Measurements from ENCODE around the gene NSRP1.
"Not testable (repeated sequence)": the region's sequence is repeated elsewhere in the genome, so short reads cannot be mapped to it uniquely, and the experiment has no call there.

Gene NSRP1

DNA sequence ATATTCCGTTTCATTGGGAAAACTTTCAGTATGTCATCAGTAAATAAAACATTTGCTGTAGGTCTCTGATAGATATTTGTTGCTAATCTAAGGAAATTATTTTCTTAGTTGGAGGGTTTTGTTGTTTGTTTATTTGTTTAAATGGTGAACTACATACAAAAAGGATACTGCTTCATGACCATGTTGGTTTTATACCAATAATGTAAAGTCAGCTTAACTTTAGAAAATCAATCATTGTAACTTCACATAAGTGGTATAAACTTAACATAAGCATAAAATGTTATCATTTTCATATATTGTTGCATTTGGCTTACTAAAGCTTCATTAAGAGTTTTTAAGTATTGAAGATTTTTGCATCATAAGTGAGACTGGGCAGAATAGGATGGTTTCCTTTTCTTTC lies 57.9 kb downstream of the NSRP1 start:
- no peak overlapping the region for H3K4me3 ChIP-seq (ENCODE audit: low read depth, low read length)

DNA sequence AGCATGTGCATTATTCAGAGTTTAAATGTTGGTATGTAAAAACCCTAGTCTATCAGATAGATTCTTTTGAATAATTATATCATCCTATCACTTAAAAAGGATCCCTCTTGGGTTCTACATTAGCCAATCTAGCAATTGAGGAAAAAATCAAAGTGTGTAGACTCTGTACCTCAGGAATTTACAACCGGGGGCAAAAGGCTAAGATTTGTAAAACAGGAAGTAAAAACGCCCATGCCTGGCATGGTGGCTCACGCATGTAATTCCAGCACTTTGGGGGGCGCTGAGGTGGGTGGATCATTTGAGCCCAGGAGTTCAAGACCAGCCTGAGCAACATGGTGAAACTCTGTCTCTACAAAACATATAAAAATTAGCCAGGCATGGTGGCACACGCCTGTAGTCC lies 60.2 kb downstream of the NSRP1 start:
- H3K4me3 ChIP-seq (ENCODE audit: low read depth, low read length), result no peak overlapping the region

DNA sequence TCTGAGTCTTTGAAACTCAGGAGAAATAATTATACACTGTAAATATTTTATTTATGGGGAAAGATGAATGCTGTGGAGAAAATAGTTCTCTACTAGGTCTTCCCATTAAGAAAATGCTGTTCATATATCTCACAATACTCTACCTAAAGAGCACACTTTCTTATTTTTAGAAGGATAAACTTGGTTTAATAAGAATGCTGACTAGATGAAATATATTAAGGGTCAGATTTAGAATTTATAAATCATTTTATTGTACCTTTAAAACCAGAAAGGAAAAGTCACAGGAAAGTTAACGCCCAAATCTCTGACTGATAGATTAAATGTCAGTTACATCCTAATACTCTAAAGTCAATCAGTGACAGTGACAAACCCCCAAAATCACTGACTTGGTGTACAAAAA lies 70.1 kb downstream of the NSRP1 start:
- H3K4me3 ChIP-seq (ENCODE audit: low read depth, low read length), result no peak overlapping the region

DNA sequence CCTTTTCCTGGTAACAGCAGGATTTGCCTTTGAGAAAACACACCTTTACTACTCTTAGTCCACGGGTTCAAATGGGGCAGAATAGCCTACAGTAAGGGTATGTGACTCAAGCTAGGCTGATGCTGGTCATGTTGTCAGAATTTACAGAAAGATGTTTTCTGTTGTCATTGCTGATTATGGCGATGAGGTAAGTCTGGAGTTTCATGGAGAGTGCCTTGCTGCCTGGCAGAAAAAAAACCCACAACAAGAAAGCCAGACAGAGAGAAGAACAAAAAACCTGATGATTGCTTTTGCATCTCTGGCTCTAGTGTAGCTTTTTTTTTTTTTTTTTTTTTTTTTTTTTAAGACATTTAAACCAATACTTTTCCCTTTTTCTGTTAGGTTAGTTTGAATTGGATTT lies 71.0 kb downstream of the NSRP1 start:
- H3K4me3 ChIP-seq (ENCODE audit: low read depth, low read length), result no peak overlapping the region

DNA sequence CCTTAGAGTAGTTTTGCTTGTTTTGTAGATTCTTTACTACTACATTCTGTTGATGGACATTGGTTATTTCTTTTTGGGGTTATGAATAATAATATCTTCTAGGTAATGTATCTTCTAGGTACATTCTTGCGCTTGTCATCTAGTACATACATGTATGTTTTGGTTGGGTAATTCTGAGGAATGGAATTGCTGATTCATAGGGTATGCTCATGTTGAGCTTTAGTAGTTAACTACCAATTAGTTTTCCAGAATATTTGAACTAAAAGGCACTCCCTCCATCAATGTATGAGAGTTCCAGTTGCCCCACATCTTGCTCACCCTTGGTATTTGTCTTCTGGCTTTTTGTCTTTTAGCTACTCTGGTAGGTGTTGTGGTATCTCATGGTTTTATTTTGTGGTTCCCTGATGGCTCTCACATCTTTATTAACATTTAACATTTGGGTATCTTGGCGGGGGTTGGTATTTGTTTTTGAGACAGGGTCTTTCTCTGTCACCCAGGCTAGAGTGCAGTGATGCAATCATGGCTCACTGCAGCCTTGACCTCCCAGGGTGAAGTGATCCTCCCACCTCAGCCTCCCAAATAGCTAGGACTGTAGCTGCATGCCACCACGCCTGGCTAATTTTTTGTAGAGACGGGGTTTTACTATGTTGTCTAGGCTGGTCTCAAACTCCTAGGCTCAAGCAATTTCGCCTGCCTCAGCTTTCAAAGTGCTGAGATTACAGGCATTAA lies 71.8 kb downstream of the NSRP1 start:
- no peak overlapping the region for H3K4me3 ChIP-seq (ENCODE audit: low read depth, low read length)

DNA sequence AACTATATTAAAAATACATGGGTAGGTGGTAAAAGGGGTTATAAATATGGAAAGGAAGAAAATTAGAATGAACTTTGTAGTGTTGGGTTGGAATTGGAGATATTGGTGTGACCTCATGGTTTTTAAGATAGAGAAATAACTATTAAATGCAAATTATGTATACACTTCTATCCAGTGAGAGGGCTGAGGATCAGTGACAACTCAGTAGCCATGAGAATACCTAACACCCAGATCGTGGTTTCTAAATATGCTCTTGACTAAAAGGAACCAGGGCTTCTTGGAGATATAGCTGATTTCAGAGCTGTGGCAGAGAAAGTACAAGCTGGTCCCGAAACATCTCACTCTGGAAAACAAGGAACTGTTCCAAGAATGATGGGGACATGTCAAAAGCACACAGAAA lies 74.5 kb downstream of the NSRP1 start:
- no peak overlapping the region for H3K4me3 ChIP-seq (ENCODE audit: low read depth, low read length)

DNA sequence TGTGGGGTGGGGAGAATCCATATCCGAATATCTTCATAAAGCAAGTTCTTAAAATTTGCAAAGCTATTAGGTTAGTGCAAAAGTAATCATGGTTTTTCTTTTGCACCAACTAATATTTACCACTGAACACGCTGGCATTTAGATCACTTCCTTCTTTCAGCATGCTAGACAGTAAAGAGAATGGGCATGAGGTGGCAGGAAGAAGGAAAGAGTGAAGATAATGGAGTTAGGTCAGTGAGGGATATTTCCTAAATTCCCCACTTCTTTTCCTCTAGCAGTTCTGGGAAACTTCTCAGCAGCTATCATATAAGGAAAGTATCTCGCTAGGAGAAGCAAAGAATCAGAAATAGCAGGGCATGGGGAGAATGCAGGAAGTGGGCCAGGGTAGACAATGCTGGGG lies 79.9 kb downstream of the NSRP1 start:
- H3K4me3 ChIP-seq (ENCODE audit: low read depth, low read length), result no peak overlapping the region

DNA sequence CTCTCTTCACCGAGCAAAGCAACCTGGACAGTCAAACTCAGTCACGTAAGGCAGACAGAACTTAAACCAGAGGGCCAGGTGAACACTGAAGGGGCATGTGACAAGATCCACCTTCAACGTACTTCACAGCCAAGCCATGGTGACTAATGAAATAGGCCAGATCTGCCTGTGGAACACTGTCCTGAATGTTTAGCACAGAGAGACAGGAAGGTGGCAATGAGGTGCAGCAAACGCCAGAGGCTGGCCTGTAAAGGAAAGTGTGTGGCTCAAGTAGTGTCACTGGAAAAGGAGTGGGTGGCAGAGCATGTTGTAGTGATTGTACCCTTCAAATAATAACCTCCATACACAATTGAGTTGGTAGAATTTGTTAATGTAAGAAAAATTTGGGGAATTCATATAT lies 80.8 kb downstream of the NSRP1 start:
- no peak overlapping the region for H3K4me3 ChIP-seq (ENCODE audit: low read depth, low read length)

DNA sequence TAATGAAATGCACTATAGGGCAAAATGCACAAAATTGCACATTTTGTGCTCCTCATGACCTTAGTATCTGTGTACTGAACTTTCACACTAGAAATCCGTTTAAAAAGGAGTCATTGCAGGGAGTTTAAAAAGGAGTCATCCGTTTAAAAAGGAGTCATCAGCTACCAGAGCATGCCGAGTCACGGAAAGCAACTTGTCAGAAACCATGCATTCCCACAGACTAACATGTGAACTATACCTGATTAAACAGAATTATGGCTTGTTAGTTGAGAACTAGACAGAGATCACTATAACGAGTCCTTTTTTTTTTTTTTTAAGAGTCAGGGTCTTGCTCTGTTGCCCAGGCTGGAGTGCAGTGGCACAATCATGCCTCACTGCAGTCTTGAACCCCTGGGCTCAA lies 83.0 kb downstream of the NSRP1 start:
- H3K4me3 ChIP-seq (ENCODE audit: low read depth, low read length), result no peak overlapping the region

DNA sequence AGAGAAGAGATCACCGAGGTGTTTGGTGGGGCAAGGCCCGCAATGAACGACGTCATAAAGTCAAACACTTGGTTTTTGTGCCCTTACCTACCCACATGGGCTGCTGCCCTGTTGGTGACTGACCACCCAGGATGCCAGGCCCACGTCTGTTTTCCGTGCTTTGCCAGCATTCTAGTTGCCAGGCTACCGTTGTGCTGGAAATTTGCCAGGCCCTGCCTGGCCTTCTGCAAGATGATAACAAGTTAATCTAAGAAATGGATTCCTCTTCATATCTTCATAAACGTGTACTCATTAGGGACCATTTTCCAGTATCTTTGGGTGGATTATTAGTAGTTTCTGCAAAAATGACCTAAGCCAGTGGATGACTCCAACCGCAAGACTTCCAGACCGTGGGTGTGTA lies 83.5 kb downstream of the NSRP1 start:
- no peak overlapping the region for H3K4me3 ChIP-seq (ENCODE audit: low read depth, low read length)

DNA sequence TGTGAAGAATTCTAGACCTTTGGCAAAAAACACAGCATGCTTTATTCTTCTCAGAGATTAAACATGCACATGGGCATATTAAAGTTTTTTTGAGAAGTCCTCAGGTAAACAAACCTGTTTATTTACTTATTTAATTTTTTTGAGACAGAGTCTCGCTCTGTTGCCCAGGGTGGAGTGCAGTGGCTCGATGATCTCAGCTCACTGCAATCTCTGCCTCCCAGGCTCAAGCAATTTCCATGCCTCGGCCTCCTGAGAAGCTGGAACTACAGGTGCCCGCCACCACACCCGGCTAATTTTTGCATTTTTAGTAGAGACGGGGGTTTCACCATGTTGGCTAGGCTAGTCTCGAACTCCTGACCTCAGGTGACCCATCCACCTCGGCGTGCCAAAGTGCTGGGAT lies 84.0 kb downstream of the NSRP1 start:
- not testable (repeated sequence) for H3K4me3 ChIP-seq (ENCODE audit: low read depth, low read length)

DNA sequence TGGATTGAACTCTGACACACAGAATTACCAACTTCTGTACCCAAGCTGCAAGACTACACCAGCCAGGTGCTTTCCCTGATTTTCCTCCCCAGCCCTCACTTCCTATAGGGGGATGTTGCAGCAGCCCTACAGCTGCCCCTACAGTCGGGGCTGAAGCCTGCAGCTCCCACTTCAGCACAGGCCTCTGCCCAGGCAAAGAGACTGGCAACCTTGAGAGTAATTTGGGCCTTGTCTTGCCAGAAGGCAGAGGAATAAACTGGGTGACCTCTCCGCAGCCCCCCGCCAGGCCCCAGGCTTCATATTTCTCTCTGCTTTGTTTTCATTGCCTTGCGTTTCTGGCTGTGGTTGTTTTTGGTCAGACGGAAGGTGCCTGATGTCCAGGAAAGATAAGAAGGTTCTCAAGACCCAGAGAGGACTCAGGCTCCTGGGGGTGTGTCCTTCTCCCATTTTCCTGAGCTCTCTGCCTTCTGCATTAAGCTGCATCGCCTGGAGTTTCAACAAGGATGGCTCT lies 86.9 kb downstream of the NSRP1 start:
- no peak overlapping the region for H3K4me3 ChIP-seq (ENCODE audit: low read depth, low read length)

DNA sequence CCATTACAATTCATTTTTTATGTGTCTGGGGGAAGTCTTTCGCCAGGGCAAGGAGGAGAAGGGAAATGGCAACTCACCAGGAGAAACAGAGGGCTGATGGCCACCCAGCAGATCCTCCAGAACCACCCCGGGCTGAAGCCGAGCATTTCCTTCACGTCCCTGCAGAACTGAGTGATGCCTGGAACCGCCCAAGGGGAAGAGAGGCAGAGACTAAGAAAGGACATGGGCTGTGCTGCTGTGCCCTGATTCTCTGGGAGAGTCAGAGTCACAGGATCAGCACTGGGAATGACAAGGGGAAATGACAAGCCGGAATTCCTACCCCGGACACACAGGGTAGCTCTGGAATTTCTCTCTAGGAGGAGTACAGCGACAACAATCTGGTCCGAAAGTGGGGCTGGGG lies 91.0 kb downstream of the NSRP1 start:
- H3K4me3 ChIP-seq (ENCODE audit: low read depth, low read length), result no peak overlapping the region

DNA sequence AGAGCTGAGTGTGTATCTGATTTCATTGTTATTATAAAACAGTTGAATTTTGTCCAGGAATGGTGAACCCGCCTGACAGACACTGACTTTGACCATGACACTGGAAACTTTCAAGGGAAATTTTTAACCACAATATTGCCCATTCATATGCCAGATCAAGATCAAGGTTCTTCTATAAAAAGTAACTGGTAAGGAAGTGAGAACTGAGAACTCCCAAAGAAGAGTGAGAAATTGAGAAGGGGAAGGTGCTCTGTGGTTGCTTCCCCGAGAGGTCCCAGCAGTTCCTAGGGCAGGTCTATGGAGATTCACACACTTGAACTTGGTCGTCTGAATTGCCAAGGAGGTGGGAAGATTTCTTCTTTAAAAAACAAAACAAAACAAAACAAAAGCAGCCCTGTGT lies 91.6 kb downstream of the NSRP1 start:
- H3K4me3 ChIP-seq (ENCODE audit: low read depth, low read length), result no peak overlapping the region

DNA sequence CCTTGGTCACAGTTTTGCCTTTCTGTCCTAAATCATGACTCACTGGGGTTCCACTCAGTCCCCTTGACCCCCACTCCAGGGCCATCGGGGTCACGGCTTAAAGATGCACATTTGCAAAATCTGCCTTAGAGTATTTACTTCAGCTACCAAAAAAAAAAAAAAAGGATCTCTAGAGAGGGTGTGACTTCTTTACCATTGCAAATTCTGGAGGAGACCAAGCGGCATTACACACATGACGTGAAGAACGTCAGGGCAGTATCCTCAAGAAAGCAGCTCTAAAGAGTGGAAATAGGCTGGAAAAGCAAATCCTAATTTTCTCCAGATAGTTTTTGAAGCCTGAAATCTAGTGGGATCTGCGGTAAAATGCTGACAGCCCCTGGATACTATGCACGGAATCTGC lies 93.3 kb downstream of the NSRP1 start:
- H3K4me3 ChIP-seq (ENCODE audit: low read depth, low read length), result no peak overlapping the region

DNA sequence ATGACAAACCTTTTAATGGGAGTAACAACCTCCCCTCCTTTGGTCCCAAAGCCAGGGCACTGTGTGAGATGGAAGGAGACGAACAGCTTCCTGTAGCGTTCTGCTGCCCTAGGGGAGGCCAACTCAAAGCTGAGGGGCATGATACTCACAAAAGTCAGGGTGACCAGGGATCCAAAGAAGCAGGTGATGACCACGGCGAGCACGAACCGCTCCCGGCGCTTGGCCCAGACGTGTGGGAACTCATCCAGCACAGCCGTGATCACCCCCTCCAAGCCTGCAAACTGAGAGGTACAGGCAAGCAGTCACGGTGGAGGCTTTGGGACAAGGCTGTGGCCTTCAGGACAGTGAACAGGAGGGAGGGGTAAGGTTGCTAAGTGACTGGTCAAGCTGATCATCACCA lies 93.8 kb downstream of the NSRP1 start:
- no peak overlapping the region for H3K4me3 ChIP-seq (ENCODE audit: low read depth, low read length)

DNA sequence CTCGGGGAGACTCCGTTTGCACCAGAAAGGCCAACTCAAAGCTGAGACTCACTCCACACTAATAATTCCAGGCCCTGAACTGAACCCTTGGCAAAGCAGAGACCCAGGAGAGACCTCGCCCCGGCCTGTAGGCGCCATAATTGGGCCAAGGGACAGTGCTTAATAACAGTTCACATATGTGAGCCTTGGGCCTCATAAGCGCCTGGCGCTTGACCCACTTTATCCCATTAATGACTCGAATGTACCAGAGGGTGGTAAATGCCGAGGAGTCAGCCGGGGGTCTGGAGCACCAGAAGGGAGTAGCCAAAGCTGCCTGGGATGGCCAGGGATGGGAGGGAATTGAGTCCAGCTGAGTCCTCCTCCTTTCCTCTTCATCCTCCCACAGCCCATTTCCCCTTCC lies 94.3 kb downstream of the NSRP1 start:
- no peak overlapping the region for H3K4me3 ChIP-seq (ENCODE audit: low read depth, low read length)

DNA sequence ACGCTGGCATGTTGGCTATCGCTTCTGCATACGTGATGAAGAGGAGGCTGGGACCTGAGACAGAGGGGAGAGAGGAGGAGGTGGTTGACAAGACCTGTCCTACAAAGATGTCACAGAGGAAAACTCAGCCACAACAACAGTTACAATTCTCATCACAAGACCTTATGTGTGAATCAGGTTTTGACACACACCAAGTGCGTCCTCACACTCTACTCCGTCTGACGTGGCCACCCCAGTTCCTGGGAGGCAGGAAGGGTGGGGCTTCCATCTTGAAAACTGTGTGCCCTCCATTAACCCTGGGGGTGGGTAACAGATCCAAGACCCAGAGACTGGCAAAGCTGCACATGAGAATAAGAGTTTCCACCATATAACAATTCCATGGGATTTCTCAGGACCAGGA lies 94.8 kb downstream of the NSRP1 start:
- H3K4me3 ChIP-seq (ENCODE audit: low read depth, low read length), result no peak overlapping the region

DNA sequence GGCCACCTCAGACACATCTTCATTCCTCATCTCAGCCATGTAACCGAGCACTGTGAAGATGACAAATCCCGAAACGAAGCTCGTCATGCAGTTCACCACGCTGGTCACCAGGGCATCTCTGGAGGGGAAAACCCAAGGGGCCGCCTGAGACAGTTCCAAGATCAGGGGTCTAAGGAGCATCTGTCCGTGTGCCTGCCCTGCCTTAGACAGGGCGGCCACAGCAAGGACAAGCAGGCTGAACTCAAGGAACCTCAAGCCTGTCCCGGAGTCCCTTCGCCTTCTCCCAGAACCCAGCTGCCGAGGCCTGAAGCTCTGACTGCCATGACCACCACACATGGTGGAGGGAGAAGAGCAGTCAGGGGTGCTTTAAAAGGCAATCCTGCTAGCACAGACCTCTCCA lies 96.1 kb downstream of the NSRP1 start:
- H3K4me3 ChIP-seq (ENCODE audit: low read depth, low read length), result no peak overlapping the region

DNA sequence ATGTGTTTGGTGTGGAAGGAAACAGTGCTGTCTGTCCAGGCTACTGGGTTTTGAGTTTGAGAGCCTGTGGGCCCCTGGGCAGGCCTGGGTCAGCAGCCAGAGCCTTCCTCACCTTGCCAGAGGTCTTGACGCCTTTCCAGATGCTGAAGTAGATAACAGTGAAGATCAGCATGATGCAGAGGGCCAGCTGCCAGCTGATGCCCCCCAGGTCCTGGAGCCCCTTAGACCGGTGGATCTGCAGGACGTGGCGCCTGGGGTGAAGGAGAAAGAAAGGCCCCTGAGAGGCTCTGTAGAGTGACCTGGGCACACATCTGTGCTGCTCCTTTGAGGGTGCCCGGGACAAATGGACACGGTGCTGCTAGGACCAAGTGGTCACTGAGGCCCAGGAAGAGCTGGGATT lies 100.4 kb downstream of the NSRP1 start:
- no peak overlapping the region for H3K4me3 ChIP-seq (ENCODE audit: low read depth, low read length)

DNA sequence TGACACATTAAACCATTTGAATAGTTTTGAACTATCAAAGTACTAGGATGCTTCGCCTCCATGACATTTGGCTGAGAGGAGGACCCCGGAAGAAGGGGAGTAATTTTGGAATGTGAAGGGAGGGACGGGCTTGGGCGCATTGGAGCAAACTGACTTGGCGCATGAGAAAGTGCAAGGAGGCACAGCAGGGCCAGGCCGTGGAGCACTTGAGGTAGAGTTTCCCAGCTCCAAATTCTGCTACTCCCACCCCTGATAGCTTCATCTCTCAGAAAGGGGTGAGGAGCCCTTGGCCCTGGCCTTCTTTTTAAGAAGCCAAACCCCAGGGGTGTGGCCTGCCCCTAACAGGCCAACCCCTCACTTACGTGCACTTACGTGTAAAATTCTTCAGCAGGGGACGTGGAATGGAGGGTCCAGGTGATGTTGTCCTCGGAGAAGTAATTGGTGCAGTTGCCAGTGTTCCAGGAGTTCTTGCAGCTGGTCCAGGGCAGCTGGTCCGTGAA lies 101.2 kb downstream of the NSRP1 start:
- no peak overlapping the region for H3K4me3 ChIP-seq (ENCODE audit: low read depth, low read length)

DNA sequence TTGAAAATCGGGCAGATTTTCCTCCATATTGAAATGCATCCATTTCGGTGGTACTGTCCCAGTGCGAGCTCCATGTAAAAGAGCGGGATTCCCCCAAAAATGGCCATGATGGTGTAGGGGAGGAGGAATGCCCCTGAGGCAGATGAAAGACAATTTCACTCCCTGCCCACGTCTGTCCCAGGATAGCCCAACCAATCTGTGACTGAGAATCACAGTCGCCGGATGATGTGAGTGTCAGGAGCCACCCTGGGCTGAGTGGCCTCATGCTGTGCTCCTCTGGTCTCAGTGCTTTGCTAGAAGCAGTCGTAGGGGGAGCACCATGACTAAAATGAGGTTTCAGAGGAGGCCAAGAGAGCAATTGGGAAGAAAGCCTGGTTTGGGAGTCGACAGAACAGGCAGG lies 102.2 kb downstream of the NSRP1 start:
- H3K4me3 ChIP-seq (ENCODE audit: low read depth, low read length), result no peak overlapping the region

DNA sequence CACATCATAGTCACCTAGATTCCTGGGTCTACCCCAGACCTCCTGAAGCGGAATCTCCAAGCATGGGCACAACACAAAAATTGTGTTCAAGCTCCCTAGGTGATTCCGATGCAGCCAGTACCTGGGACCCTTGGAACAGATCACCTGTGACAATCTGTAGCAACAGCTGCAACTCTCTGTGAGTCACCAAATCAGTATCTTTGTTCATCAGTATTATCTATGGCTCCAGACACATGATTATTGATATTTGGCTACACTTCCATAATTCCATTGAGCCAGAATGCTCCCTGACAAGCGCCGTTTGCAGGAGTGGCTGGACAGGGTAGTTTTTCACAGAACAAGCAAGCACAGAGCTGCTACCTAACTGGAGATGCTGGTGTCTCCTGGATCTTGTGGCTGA lies 102.7 kb downstream of the NSRP1 start:
- H3K4me3 ChIP-seq (ENCODE audit: low read depth, low read length), result no peak overlapping the region

Measured in iPS-11a (cell line).